CD4-positive, alpha-beta memory T cell (primary cell): ENCODE measurements around the gene RPS3. TPM values are rescaled to one million over a fixed set of nuclear protein-coding genes. Genes with fewer than 3 reads are reported as not detected.
A peak's percentile ranks its signal among the peaks of the same experiment; 100 is the strongest.

Source experiments
- CTCF ChIA-PET: fragments of 350-600 bp; sonication (Branson Sonifier 250); formaldehyde crosslinking; loops from one replicate; lab custom pipeline; 2021; ENCODE audit warnings: inconsistent platforms; ENCODE audit not compliant: partially characterized antibody; lab: Charles Lee
- POLR2A ChIA-PET: fragments of 350-600 bp; sonication (Branson Sonifier 250); formaldehyde crosslinking; loops from one replicate; lab custom pipeline; 2021; ENCODE audit not compliant: partially characterized antibody; lab: Charles Lee
- DNase-seq, 5 donors: peaks; one replicate each; pipeline versions ENCODE4 v3.0.0 to v3.0.0-alpha.2; 2020 to 2022; ENCODE audit warnings: mixed read lengths in 1 of 5
- H3K27ac ChIP-seq: one replicate; pipeline ENCODE4 v1.7.0; 2013; ENCODE audit warnings: low read depth, low read length
- H3K27me3 ChIP-seq: 2 replicates; pipeline ENCODE4 v1.7.0; 2013; ENCODE audit warnings: mild to moderate bottlenecking, low read length, moderate library complexity; ENCODE audit not compliant: insufficient read depth
- H3K36me3 ChIP-seq: 2 replicates; pipeline ENCODE4 v1.7.0; 2013; ENCODE audit warnings: mild to moderate bottlenecking, low read length, moderate library complexity; ENCODE audit not compliant: insufficient read depth
- H3K4me1 ChIP-seq: 2 replicates; pipeline ENCODE4 v1.7.0; 2013; ENCODE audit warnings: mild to moderate bottlenecking, low read length, moderate library complexity; ENCODE audit not compliant: insufficient read depth
- H3K4me3 ChIP-seq, 2 donors: one replicate each; pipeline ENCODE4 v1.7.0; 2013; ENCODE audit warnings: low read length in 2 of 2, mild to moderate bottlenecking in 1 of 2
- H3K9me3 ChIP-seq, 2 donors: one replicate each; pipeline ENCODE4 v1.7.0; 2013; ENCODE audit warnings: low read length in 2 of 2, control low read depth in 1 of 2; ENCODE audit not compliant: control insufficient read depth in 1 of 2
- H3K27ac Mint-ChIP-seq, 7 donors: one replicate each; pipeline ENCODE4 v1.8.0; 2020 to 2021; ENCODE audit warnings: mixed read lengths in 7 of 7, mild to moderate bottlenecking in 6 of 7, inconsistent platforms in 3 of 7, moderate library complexity in 3 of 7
- H3K27me3 Mint-ChIP-seq, 2 donors: one replicate each; pipeline ENCODE4 v1.8.0; 2020 to 2021; ENCODE audit warnings: mixed read lengths in 2 of 2
- H3K36me3 Mint-ChIP-seq, 2 donors: one replicate each; pipeline ENCODE4 v1.8.0; 2020 to 2021; ENCODE audit warnings: mixed read lengths in 2 of 2, inconsistent platforms in 1 of 2, mild to moderate bottlenecking in 1 of 2
- H3K4me1 Mint-ChIP-seq, 4 donors: one replicate each; pipeline ENCODE4 v1.8.0; 2020 to 2021; ENCODE audit warnings: mixed read lengths in 4 of 4, mild to moderate bottlenecking in 1 of 4
- H3K4me3 Mint-ChIP-seq, 8 donors: one replicate each; pipeline ENCODE4 v1.8.0; 2020 to 2021; ENCODE audit warnings: mixed read lengths in 8 of 8, mild to moderate bottlenecking in 7 of 8, moderate library complexity in 6 of 8, inconsistent platforms in 3 of 8
- H3K9me3 Mint-ChIP-seq, 8 donors: one replicate each; pipeline ENCODE4 v1.8.0; 2020 to 2021; ENCODE audit warnings: mixed read lengths in 8 of 8, mild to moderate bottlenecking in 5 of 8, inconsistent platforms in 3 of 8, moderate library complexity in 1 of 8
- intact Hi-C: fragments of 100-400 bp; cut with micrococcal nuclease; formaldehyde crosslinking; loops from one replicate; pipeline ENCODE4 v1.15.1; 2023
- polyA plus RNA-seq, 2 donors: library from polyadenylated mRNA; unstranded; fragments of 300-500 nt; fragmentation: Illumina TruSeq; gene quantifications; one replicate each; pipeline ENCODE4 v1.2.3, GENCODE V29; 2021
- total RNA-seq, 2 experiments: library from RNA; stranded (reverse); gene quantifications; one replicate each; pipeline ENCODE4 v1.2.3, GENCODE V29; 2021

Gene RPS3
- total and polyA plus RNA-seq, 4 experiments from 2014 or later = 4,846 to 5,812 (median 5,249) TPM

DNA sequence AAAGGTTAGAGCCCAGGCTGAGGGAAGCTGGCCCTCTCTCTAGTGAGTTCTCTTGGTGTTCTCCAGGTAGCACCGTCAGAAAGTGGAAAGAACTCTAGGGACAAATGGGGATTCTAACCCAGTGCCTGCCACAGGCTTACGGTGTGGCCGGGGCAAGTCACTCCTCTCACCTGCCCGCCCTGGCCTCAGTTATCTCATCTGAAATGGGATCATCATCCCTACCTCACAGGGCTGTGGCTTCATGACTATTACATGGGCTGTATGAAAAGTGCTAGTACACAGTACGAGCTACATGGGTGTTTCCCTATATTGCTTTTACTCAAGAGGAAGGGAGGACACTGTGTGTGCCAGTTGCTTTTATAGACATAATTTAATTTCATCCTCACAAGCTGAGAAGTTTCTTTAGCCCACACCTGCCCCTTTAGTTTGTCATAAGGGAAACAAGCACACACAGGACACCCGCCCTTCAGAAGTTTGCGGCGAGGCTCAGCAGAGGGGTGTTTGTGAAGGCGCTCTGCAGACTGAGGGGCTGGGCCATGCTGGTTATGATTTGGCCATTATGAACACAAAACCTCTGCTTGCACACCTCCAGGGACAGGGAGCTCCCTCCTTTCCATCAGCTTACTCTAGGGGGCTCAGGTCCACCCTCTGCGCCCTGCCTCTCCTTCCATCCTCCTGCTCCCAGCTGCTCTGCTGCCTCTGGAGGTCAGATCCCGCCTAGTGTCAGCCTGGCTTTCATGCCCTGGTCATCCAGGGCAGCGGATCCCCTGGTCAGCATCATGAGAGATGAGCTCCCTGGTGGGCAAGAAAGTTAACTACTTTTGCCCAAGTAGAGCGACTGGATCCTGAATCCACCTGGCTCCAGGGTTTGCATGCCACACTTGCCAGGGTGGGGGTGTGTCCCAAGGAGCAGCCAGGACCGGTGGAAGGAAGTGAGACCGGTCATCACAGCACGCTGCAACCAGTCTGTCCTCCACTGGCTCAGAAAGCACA is 32.5 kb downstream of the RPS3 start:
- ChIA-PET CTCF (interaction anchor here (1.3 to 1.8 kb wide), 3 partner anchors 14 to 100 kb away, joined by 3 to 6 read pairs (median 5); no protein-coding TSS in a partner anchor), POLR2A (interaction anchor here (4.2 kb wide), 1 partner anchor 30 kb away, joined by 39 read pairs; the partner anchor contains the start of gene RPS3)
- H3K9me3 ChIP-seq = no peaks in the 10 kb centered on the region
- peak overlapping the region in 2 of 7 donors; percentile 29 to 78 for H3K27ac Mint-ChIP-seq
- no peaks in the 10 kb centered on the region for H3K36me3 ChIP-seq
- H3K4me3 Mint-ChIP-seq = peak overlapping the region in 4 of 8 donors; percentile 60 to 88 (median 85)
- intact Hi-C loops = no loop called here
- peaks cover 6% of the 10 kb centered on the region for H3K27me3 ChIP-seq
- H3K9me3 Mint-ChIP-seq = peaks cover 0 to 5% (median 0%) of the 10 kb centered on the region in 8 donors
- peaks cover 25% of the 10 kb centered on the region for H3K4me1 ChIP-seq
- peaks cover 14 to 22% of the 10 kb centered on the region in 2 donors for H3K36me3 Mint-ChIP-seq
- no peak for DNase-seq
- H3K4me3 ChIP-seq = no peak overlapping the region
- H3K4me1 Mint-ChIP-seq = peaks cover 13 to 43% (median 22%) of the 10 kb centered on the region in 4 donors
- H3K27me3 Mint-ChIP-seq = peaks cover 8 to 26% of the 10 kb centered on the region in 2 donors
- H3K27ac ChIP-seq = no peak overlapping the region

DNA sequence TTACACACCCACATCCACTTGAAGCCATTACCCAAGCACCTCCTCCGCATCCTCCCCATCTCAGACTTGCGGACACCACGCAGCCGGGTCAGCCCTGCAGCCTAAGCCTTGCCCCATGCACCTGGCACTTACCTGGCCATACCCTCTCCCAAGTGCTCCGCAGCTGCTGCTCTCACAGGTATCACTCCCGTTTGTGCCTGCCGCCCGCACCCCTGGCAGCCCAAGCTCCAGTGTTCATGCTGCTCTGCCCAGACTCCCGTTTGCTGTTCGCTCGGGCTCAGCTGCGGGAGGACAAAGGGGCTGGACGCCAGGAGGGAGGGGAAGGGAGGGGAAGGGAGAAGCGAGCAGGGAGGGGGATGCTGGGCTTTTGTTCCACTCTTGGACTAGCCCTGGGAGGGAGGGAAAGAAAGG is 33.6 kb downstream of the RPS3 start, which contains the start of gene KLHL35:
Gene KLHL35 (minus strand): TSS at position 293 of the 411 bp plus-strand sequence. CDS start 2,574 bp downstream, outside the sequence.
- H3K36me3 ChIP-seq = no peaks in the 10 kb centered on the region
- peak within 1 kb of the TSS in 2 of 7 donors; percentile 1 to 70 for H3K27ac Mint-ChIP-seq
- H3K9me3 Mint-ChIP-seq = peaks cover 0 to 5% (median 0%) of the 10 kb centered on the region in 8 donors
- ChIA-PET CTCF (interaction anchor here (1.6 kb wide), 1 partner anchor 13 kb away, joined by 6 read pairs; no protein-coding TSS in a partner anchor), POLR2A (no interaction called here)
- no peak within 1 kb of the TSS for H3K4me3 ChIP-seq
- DNase-seq = no peak
- peaks cover 8 to 26% of the 10 kb centered on the region in 2 donors for H3K27me3 Mint-ChIP-seq
- peaks cover 19 to 24% of the 10 kb centered on the region in 2 donors for H3K36me3 Mint-ChIP-seq
- peaks cover 6% of the 10 kb centered on the region for H3K27me3 ChIP-seq
- H3K4me3 Mint-ChIP-seq = peak within 1 kb of the TSS in 1 of 8 donors; percentile 49
- peaks cover 25% of the 10 kb centered on the region for H3K4me1 ChIP-seq
- no peaks in the 10 kb centered on the region for H3K9me3 ChIP-seq
- intact Hi-C loops = no loop called here
- H3K4me1 Mint-ChIP-seq = peaks cover 13 to 40% (median 21%) of the 10 kb centered on the region in 4 donors
- no peak within 1 kb of the TSS for H3K27ac ChIP-seq

DNA sequence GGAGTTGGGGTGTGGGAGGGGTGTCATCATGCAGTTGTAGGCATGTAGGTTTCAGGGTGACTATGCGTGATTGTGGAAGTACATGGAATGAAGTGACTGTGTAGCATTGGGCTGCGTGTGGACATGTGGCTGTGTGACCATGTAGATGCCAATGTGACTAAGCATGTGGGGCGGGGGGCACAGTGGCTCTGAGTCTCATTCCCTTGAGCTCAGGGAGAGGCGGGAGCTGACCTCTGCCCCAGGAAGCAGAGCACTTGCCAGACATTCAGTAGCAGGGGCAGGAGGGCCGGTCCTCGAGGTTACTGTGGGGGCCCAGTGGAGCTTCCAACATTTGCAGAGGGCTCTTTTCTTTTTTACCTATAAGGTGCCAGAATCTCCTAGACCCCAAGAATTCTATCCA is 34.1 kb downstream of the RPS3 start:
- H3K4me1 Mint-ChIP-seq = peaks cover 11 to 35% (median 19%) of the 10 kb centered on the region in 4 donors
- H3K4me3 ChIP-seq = no peak overlapping the region
- H3K4me3 Mint-ChIP-seq = no peak overlapping the region
- H3K27ac ChIP-seq = no peak overlapping the region
- peaks cover 21 to 27% of the 10 kb centered on the region in 2 donors for H3K36me3 Mint-ChIP-seq
- H3K4me1 ChIP-seq = peaks cover 25% of the 10 kb centered on the region
- no peaks in the 10 kb centered on the region for H3K9me3 ChIP-seq
- H3K27ac Mint-ChIP-seq = peak overlapping the region in 1 of 7 donors; percentile 1
- H3K27me3 ChIP-seq = peaks cover 6% of the 10 kb centered on the region
- ChIA-PET CTCF (interaction anchor here (1.0 to 1.9 kb wide), 3 partner anchors 12 to 100 kb away, joined by 4 to 9 read pairs (median 6); no protein-coding TSS in a partner anchor), POLR2A (no interaction called here)
- H3K9me3 Mint-ChIP-seq = peaks cover 0 to 5% (median 0%) of the 10 kb centered on the region in 8 donors
- no peak for DNase-seq
- intact Hi-C loops = no loop called here
- H3K27me3 Mint-ChIP-seq = peaks cover 8 to 24% of the 10 kb centered on the region in 2 donors
- peaks cover 2% of the 10 kb centered on the region for H3K36me3 ChIP-seq

DNA sequence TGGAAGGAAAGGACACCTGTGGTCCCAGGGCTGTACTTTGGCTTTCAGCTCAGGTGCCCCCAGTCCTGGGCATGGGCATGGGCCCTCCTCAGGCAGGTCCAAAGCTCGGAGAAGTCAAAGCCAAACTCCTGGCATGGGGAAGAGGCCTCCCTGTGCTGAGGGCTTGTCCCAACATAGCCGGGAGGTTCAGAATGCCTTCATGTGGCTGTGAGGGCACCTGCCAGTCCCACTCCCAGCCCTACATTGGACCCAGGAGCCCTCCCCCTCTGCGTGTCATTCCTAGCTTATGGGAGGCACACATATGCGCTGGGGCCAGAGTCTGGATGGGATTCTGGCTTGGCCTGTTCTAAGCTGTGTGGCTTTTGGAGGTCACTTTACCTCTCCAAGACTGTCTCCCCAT is 34.7 kb downstream of the RPS3 start:
- H3K4me3 Mint-ChIP-seq = no peak overlapping the region
- ChIA-PET CTCF (interaction anchor here (1.0 to 1.9 kb wide), 3 partner anchors 12 to 99 kb away, joined by 4 to 9 read pairs (median 6); no protein-coding TSS in a partner anchor), POLR2A (no interaction called here)
- Histone ChIP-seq H3K27me3 (peaks cover 6% of the 10 kb centered on the region), H3K27ac (no peak overlapping the region), H3K4me1 (peaks cover 19% of the 10 kb centered on the region), H3K4me3 (no peak overlapping the region), H3K9me3 (no peaks in the 10 kb centered on the region), H3K36me3 (peaks cover 4% of the 10 kb centered on the region)
- peaks cover 0 to 5% (median 0%) of the 10 kb centered on the region in 8 donors for H3K9me3 Mint-ChIP-seq
- H3K27ac Mint-ChIP-seq = no peak overlapping the region
- peaks cover 9 to 29% (median 16%) of the 10 kb centered on the region in 4 donors for H3K4me1 Mint-ChIP-seq
- H3K27me3 Mint-ChIP-seq = peaks cover 8 to 24% of the 10 kb centered on the region in 2 donors
- no peak for DNase-seq
- intact Hi-C loops = no loop called here
- H3K36me3 Mint-ChIP-seq = peaks cover 27 to 33% of the 10 kb centered on the region in 2 donors

DNA sequence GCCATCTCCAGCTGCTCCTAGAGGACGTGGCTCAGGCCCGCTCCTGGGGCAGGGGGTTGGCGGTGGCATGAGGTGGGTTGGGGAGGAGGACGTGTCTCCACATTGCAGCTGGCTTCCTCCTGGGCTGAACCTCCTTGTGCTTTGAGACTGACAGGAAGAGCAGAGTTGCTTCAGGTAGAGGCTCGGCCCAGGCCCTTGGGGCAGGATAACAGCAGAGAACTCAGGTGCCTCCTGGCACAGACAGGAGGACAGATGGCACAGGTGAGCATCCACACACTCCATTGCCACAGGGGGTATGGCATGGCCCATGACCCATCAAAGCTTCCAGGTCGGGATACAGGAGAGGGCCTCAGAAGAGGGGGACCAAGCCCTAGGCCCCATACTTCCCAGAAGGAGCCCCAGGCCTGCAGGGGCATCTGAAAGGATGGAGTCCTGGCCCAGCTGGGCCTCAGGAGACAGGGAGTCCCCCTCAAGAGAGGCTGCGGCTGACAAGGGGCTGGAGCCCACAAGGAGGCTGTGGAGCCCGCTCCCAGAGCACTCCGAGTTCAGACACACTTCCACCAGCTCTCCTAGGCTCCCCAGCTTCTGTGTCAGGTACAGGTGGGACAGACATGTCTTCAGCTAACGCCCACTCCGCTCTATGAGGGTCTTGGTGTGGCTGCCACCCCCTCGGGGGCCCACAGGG is 35.7 kb downstream of the RPS3 start:
- no peak overlapping the region for H3K4me3 ChIP-seq
- peaks cover 0 to 2% (median 0%) of the 10 kb centered on the region in 8 donors for H3K9me3 Mint-ChIP-seq
- DNase-seq = no peak
- H3K27me3 Mint-ChIP-seq = peaks cover 8 to 20% of the 10 kb centered on the region in 2 donors
- intact Hi-C loops = no loop called here
- H3K27ac Mint-ChIP-seq = peak overlapping the region in 1 of 7 donors; percentile 22
- H3K36me3 Mint-ChIP-seq = peaks cover 27 to 39% of the 10 kb centered on the region in 2 donors
- H3K36me3 ChIP-seq = peaks cover 4% of the 10 kb centered on the region
- peak overlapping the region in 1 of 8 donors; percentile 48 for H3K4me3 Mint-ChIP-seq
- no peaks in the 10 kb centered on the region for H3K9me3 ChIP-seq
- peaks cover 6 to 24% (median 11%) of the 10 kb centered on the region in 4 donors for H3K4me1 Mint-ChIP-seq
- H3K4me1 ChIP-seq = peaks cover 12% of the 10 kb centered on the region
- ChIA-PET POLR2A (no interaction called here), CTCF (interaction anchor here (1.9 kb wide), 2 partner anchors 9 to 27 kb away, joined by 6 to 9 read pairs; no protein-coding TSS in a partner anchor)
- H3K27ac ChIP-seq = no peak overlapping the region
- H3K27me3 ChIP-seq = peaks cover 6% of the 10 kb centered on the region

DNA sequence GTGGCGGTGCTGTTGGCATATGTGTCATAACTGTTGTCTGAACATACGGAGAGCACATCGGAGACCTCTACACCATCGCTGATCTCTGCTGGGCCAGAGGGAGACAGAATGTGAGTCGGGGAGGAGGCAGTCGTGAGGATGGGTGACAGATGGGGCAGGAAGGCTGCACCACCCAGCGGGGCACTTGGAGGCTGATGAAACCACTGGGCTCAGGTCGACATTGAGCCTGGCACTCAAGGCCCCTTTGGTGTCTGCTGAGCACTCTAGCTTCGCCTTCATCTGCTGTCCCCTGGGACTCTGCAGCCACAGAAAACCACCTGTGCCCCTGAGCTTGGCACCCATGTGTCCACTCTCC is 36.2 kb downstream of the RPS3 start:
- Histone ChIP-seq H3K27me3 (peaks cover 6% of the 10 kb centered on the region), H3K4me3 (no peak overlapping the region), H3K36me3 (peaks cover 4% of the 10 kb centered on the region), H3K27ac (no peak overlapping the region), H3K9me3 (no peaks in the 10 kb centered on the region), H3K4me1 (peaks cover 9% of the 10 kb centered on the region)
- H3K4me3 Mint-ChIP-seq = no peak overlapping the region
- no peak for DNase-seq
- CTCF ChIA-PET = interaction anchor here (1.9 kb wide), 1 partner anchor 9 kb away, joined by 6 read pairs; no protein-coding TSS in a partner anchor
- H3K27me3 Mint-ChIP-seq = peaks cover 7 to 20% of the 10 kb centered on the region in 2 donors
- H3K27ac Mint-ChIP-seq = peak overlapping the region in 1 of 7 donors; percentile 22
- intact Hi-C loops = no loop called here
- H3K36me3 Mint-ChIP-seq = peaks cover 27 to 41% of the 10 kb centered on the region in 2 donors
- peaks cover 5 to 22% (median 9%) of the 10 kb centered on the region in 4 donors for H3K4me1 Mint-ChIP-seq
- POLR2A ChIA-PET = no interaction called here
- H3K9me3 Mint-ChIP-seq = peaks cover 0 to under 1% (median 0%) of the 10 kb centered on the region in 8 donors
